Measurements from ENCODE around the gene SSX2IP. TPM values are rescaled to one million over a fixed set of nuclear protein-coding genes. Genes with fewer than 3 reads are reported as not detected.
A peak's percentile ranks its signal among the peaks of the same experiment; 100 is the strongest.

Gene SSX2IP
- total RNA-seq, 6 experiments from 2014 or later: 78.3 to 128 (median 121) TPM

- DNase-seq: no peak
- Mint-ChIP-seq H3K4me1 (ENCODE audit: low read depth) (peaks cover 29% of the 10 kb centered on the region), H3K9me3 (no peaks in the 10 kb centered on the region), H3K4me3 (no peak overlapping the region), H3K36me3 (ENCODE audit: low read depth) (peaks cover 5% of the 10 kb centered on the region; the same call in 1 of the 2 replicates), H3K27me3 (ENCODE audit: insufficient read depth) (no peaks in the 10 kb centered on the region), H3K27ac (no peak overlapping the region)
- no peak for TF ChIP-seq CTCF (IDR thresholded peaks at IDR 0.05)
Observed at GRCh38 chr1:84709131-84709530, 18.9 kb upstream of the SSX2IP start.

GRCh38 chr1:84708031-84708430 lies 17.8 kb upstream of the SSX2IP start:
- no peak overlapping the region for H3K4me3 Mint-ChIP-seq
- no peak for DNase-seq
- no peaks in the 10 kb centered on the region for H3K27me3 Mint-ChIP-seq (ENCODE audit: insufficient read depth)
- TF ChIP-seq CTCF (IDR thresholded peaks at IDR 0.05): no peak
- no peaks in the 10 kb centered on the region for H3K9me3 Mint-ChIP-seq
- H3K4me1 Mint-ChIP-seq (ENCODE audit: low read depth): peaks cover 29% of the 10 kb centered on the region
- H3K27ac Mint-ChIP-seq: 0 out of 2 replicates have a peak overlapping the region, but pooled peaks have one; percentile 10
- 0 out of 2 replicates have a peak, but pooled peaks cover 5% of the 10 kb centered on the region for H3K36me3 Mint-ChIP-seq (ENCODE audit: low read depth)

- Mint-ChIP-seq H3K27ac (no peak overlapping the region), H3K4me3 (no peak overlapping the region), H3K36me3 (ENCODE audit: low read depth) (no peaks in the 10 kb centered on the region), H3K9me3 (no peaks in the 10 kb centered on the region), H3K27me3 (ENCODE audit: insufficient read depth) (no peaks in the 10 kb centered on the region), H3K4me1 (ENCODE audit: low read depth) (peaks cover 23% of the 10 kb centered on the region)
- no peak for DNase-seq
- TF ChIP-seq CTCF (IDR thresholded peaks at IDR 0.05): no peak
Observed at GRCh38 chr1:84705513-84705912, 15.3 kb upstream of the SSX2IP start.

- Mint-ChIP-seq H3K4me1 (ENCODE audit: low read depth) (peaks cover 23% of the 10 kb centered on the region), H3K4me3 (no peak overlapping the region), H3K27me3 (ENCODE audit: insufficient read depth) (no peaks in the 10 kb centered on the region), H3K27ac (no peak overlapping the region), H3K9me3 (no peaks in the 10 kb centered on the region), H3K36me3 (ENCODE audit: low read depth) (no peaks in the 10 kb centered on the region)
- no peak for DNase-seq
- TF ChIP-seq CTCF (IDR thresholded peaks at IDR 0.05): no peak
Observed at GRCh38 chr1:84704872-84705417, 14.7 kb upstream of the SSX2IP start.

GRCh38 chr1:84703431-84703830 lies 13.2 kb upstream of the SSX2IP start:
- TF ChIP-seq CTCF (IDR thresholded peaks at IDR 0.05): no peak
- peaks cover 38% of the 10 kb centered on the region for H3K4me1 Mint-ChIP-seq (ENCODE audit: low read depth)
- H3K36me3 Mint-ChIP-seq (ENCODE audit: low read depth): no peaks in the 10 kb centered on the region
- DNase-seq: no peak
- H3K27ac Mint-ChIP-seq: no peak overlapping the region
- no peaks in the 10 kb centered on the region for H3K9me3 Mint-ChIP-seq
- H3K27me3 Mint-ChIP-seq (ENCODE audit: insufficient read depth): no peaks in the 10 kb centered on the region
- H3K4me3 Mint-ChIP-seq: no peak overlapping the region

- Mint-ChIP-seq H3K9me3 (no peaks in the 10 kb centered on the region), H3K4me1 (ENCODE audit: low read depth) (peaks cover 51% of the 10 kb centered on the region), H3K4me3 (no peak overlapping the region), H3K27me3 (ENCODE audit: insufficient read depth) (no peaks in the 10 kb centered on the region), H3K27ac (no peak overlapping the region), H3K36me3 (ENCODE audit: low read depth) (no peaks in the 10 kb centered on the region)
- TF ChIP-seq CTCF (IDR thresholded peaks at IDR 0.05): no peak
- no peak for DNase-seq
Observed at GRCh38 chr1:84702143-84702542, 11.9 kb upstream of the SSX2IP start.
